ENCODE results near the gene TTC13. TPM values are rescaled to one million over a fixed set of nuclear protein-coding genes. Genes with fewer than 3 reads are reported as not detected.
A peak's percentile ranks its signal among the peaks of the same experiment; 100 is the strongest.

Gene TTC13
- polyA plus RNA-seq, 3 donors from 2014 or later: 11.5 to 23.5 (median 15.9) TPM

GRCh38 chr1:230884646-230885045 lies 94.0 kb downstream of the TTC13 start:
- Mint-ChIP-seq H3K27me3 (ENCODE audit: low read depth in 3 of 3) (peaks cover 14 to 24% (median 14%) of the 10 kb centered on the region in 3 donors), H3K27ac (no peak overlapping the region), H3K36me3 (peaks cover 0 to 11% (median 3%) of the 10 kb centered on the region in 3 donors), H3K4me1 (no peaks in the 10 kb centered on the region), H3K4me3 (no peak overlapping the region), H3K9me3 (peaks cover 0 to 6% (median 1%) of the 10 kb centered on the region in 6 donors)
- no peak for DNase-seq

- Mint-ChIP-seq H3K27me3 (ENCODE audit: low read depth in 3 of 3) (peaks cover 14 to 20% (median 14%) of the 10 kb centered on the region in 3 donors), H3K4me1 (no peaks in the 10 kb centered on the region), H3K9me3 (peaks cover 0 to 6% (median 1%) of the 10 kb centered on the region in 6 donors), H3K4me3 (no peak overlapping the region), H3K36me3 (peaks cover 0 to 6% (median 3%) of the 10 kb centered on the region in 3 donors), H3K27ac (no peak overlapping the region)
- DNase-seq: no peak
These were observed 94.7 kb downstream of the TTC13 start for GRCh38 chr1:230883967-230884366.

- H3K27me3 Mint-ChIP-seq (ENCODE audit: low read depth in 3 of 3): peaks cover 10 to 25% (median 13%) of the 10 kb centered on the region in 3 donors
- no peaks in the 10 kb centered on the region for H3K36me3 Mint-ChIP-seq
These were observed 98.9 kb downstream of the TTC13 start for GRCh38 chr1:230879778-230880177.

GRCh38 chr1:230878591-230878990 lies 100.1 kb downstream of the TTC13 start:
- peaks cover 0 to 2% (median 0%) of the 10 kb centered on the region in 6 donors for H3K9me3 Mint-ChIP-seq
- peaks cover 7 to 25% (median 12%) of the 10 kb centered on the region in 3 donors for H3K27me3 Mint-ChIP-seq (ENCODE audit: low read depth in 3 of 3)
- no peaks in the 10 kb centered on the region for H3K4me1 Mint-ChIP-seq
- no peak for DNase-seq
- no peak overlapping the region for H3K27ac Mint-ChIP-seq
- H3K4me3 Mint-ChIP-seq: no peak overlapping the region
- H3K36me3 Mint-ChIP-seq: no peaks in the 10 kb centered on the region

More at GRCh38 chr1:230879778-230880177, 98.9 kb downstream of the TTC13 start:
- H3K9me3 Mint-ChIP-seq: peaks cover 0 to 6% (median 1%) of the 10 kb centered on the region in 6 donors
- no peak overlapping the region for H3K27ac Mint-ChIP-seq
- H3K4me3 Mint-ChIP-seq: no peak overlapping the region
- DNase-seq: no peak
- H3K4me1 Mint-ChIP-seq: no peaks in the 10 kb centered on the region

- Mint-ChIP-seq H3K27ac (no peak overlapping the region), H3K27me3 (ENCODE audit: low read depth in 3 of 3) (peaks cover 9 to 25% (median 12%) of the 10 kb centered on the region in 3 donors), H3K4me3 (no peak overlapping the region), H3K4me1 (no peaks in the 10 kb centered on the region), H3K36me3 (no peaks in the 10 kb centered on the region), H3K9me3 (peaks cover 0 to 2% (median 0%) of the 10 kb centered on the region in 6 donors)
- DNase-seq: no peak
These were observed 100.6 kb downstream of the TTC13 start for GRCh38 chr1:230877924-230878590.

- H3K9me3 Mint-ChIP-seq: no peaks in the 10 kb centered on the region
- no peak overlapping the region for H3K27ac Mint-ChIP-seq
- H3K27me3 Mint-ChIP-seq (ENCODE audit: low read depth in 3 of 3): peaks cover 11 to 21% (median 14%) of the 10 kb centered on the region in 3 donors
- H3K4me3 Mint-ChIP-seq: no peak overlapping the region
- no peaks in the 10 kb centered on the region for H3K36me3 Mint-ChIP-seq
- no peak for DNase-seq
- no peaks in the 10 kb centered on the region for H3K4me1 Mint-ChIP-seq
These were observed 101.3 kb downstream of the TTC13 start for GRCh38 chr1:230877146-230877923.

GRCh38 chr1:230876660-230877059 lies 102.0 kb downstream of the TTC13 start:
- DNase-seq: no peak
- Mint-ChIP-seq H3K27me3 (ENCODE audit: low read depth in 3 of 3) (peaks cover 13 to 19% (median 19%) of the 10 kb centered on the region in 3 donors), H3K27ac (no peak overlapping the region), H3K9me3 (no peaks in the 10 kb centered on the region), H3K4me3 (no peak overlapping the region), H3K4me1 (no peaks in the 10 kb centered on the region), H3K36me3 (no peaks in the 10 kb centered on the region)

GRCh38 chr1:230875370-230875769 lies 103.3 kb downstream of the TTC13 start:
- Mint-ChIP-seq H3K4me1 (no peaks in the 10 kb centered on the region), H3K27ac (no peak overlapping the region), H3K27me3 (ENCODE audit: low read depth in 3 of 3) (peaks cover 13 to 14% (median 14%) of the 10 kb centered on the region in 3 donors)

GRCh38 chr1:230870916-230871315 lies 107.7 kb downstream of the TTC13 start:
- Mint-ChIP-seq H3K27ac (no peak overlapping the region), H3K36me3 (no peaks in the 10 kb centered on the region), H3K4me3 (no peak overlapping the region), H3K9me3 (no peaks in the 10 kb centered on the region), H3K27me3 (ENCODE audit: low read depth in 3 of 3) (peaks cover 10 to 15% (median 14%) of the 10 kb centered on the region in 3 donors), H3K4me1 (peaks cover 9 to 16% of the 10 kb centered on the region in 2 donors)
- no peak for DNase-seq

More at GRCh38 chr1:230875370-230875769, 103.3 kb downstream of the TTC13 start:
- Mint-ChIP-seq H3K4me3 (no peak overlapping the region), H3K36me3 (no peaks in the 10 kb centered on the region), H3K9me3 (no peaks in the 10 kb centered on the region)
- DNase-seq: no peak

- no peak for DNase-seq
- no peaks in the 10 kb centered on the region for H3K9me3 Mint-ChIP-seq
- no peaks in the 10 kb centered on the region for H3K36me3 Mint-ChIP-seq
- peak overlapping the region; percentile 62 to 84 (median 76) for H3K4me3 Mint-ChIP-seq
- H3K27ac Mint-ChIP-seq: no peak overlapping the region
- peaks cover 10 to 12% (median 12%) of the 10 kb centered on the region in 3 donors for H3K27me3 Mint-ChIP-seq (ENCODE audit: low read depth in 3 of 3)
- H3K4me1 Mint-ChIP-seq: peaks cover 9 to 16% of the 10 kb centered on the region in 2 donors
These were observed 109.2 kb downstream of the TTC13 start for GRCh38 chr1:230869500-230869899.

- Mint-ChIP-seq H3K27me3 (ENCODE audit: low read depth in 3 of 3) (peaks cover 10 to 14% (median 12%) of the 10 kb centered on the region in 3 donors), H3K9me3 (no peaks in the 10 kb centered on the region), H3K27ac (no peak overlapping the region), H3K4me3 (peak overlapping the region; percentile 75 to 87 (median 77)), H3K36me3 (no peaks in the 10 kb centered on the region), H3K4me1 (peaks cover 9 to 16% of the 10 kb centered on the region in 2 donors)
- peak; percentile 48 for DNase-seq
These were observed 109.8 kb downstream of the TTC13 start for GRCh38 chr1:230868736-230869385.

GRCh38 chr1:230867903-230868735 lies 110.5 kb downstream of the TTC13 start, which contains the start of gene C1orf198:
Gene C1orf198 (minus strand): TSS chr1:230868521. CDS start chr1:230868512, 9 bp downstream.
- Mint-ChIP-seq H3K27ac (peak within 1 kb of the TSS in 4 of 6 donors; percentile 32 to 85 (median 64)), H3K36me3 (no peaks in the 10 kb centered on the region), H3K4me1 (peaks cover 9 to 16% of the 10 kb centered on the region in 2 donors), H3K4me3 (peak within 1 kb of the TSS; percentile 84 to 91 (median 89)), H3K9me3 (no peaks in the 10 kb centered on the region), H3K27me3 (ENCODE audit: low read depth in 3 of 3) (peaks cover 9 to 16% (median 12%) of the 10 kb centered on the region in 3 donors)
- DNase-seq: peak; percentile 61 to 71 (median 68)
